ENCODE data around the gene H1-8. TPM values are rescaled to one million over a fixed set of nuclear protein-coding genes. Genes with fewer than 3 reads are reported as not detected.

The H1-8 gene
- total RNA-seq, 4 donors from 2014 or later: not detected

DNA sequence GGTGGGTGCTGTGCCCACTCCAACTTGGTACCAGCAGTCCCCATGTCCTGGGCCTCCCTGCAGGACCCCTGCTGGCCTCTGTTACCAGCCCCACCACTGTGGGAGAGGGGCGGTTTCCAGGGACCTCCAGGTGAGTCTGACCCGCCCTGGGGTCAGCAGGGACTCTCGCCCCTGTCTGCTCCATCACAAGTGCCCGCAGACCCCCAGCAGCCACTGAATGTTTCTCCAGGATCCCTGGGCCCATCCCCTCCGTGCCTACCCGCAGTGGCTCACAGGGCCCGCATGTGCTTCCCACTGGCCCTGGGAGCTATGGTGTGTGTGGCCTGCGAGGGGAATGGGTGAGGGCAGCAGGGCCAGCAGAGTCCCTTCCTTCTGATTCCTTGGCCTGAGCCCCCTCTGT, 24.4 kb upstream of the H1-8 start:
- H3K36me3 ChIP-seq: peaks cover 60% of the 10 kb centered on the region
- no peak for DNase-seq (ENCODE audit: low spot score in 2 of 2)
- no peak for TF ChIP-seq EP300 (IDR thresholded peaks at IDR 0.05)
- no peak for TF ChIP-seq POLR2AphosphoS5 (IDR thresholded peaks at IDR 0.05)
- TF ChIP-seq, protein P1, sequence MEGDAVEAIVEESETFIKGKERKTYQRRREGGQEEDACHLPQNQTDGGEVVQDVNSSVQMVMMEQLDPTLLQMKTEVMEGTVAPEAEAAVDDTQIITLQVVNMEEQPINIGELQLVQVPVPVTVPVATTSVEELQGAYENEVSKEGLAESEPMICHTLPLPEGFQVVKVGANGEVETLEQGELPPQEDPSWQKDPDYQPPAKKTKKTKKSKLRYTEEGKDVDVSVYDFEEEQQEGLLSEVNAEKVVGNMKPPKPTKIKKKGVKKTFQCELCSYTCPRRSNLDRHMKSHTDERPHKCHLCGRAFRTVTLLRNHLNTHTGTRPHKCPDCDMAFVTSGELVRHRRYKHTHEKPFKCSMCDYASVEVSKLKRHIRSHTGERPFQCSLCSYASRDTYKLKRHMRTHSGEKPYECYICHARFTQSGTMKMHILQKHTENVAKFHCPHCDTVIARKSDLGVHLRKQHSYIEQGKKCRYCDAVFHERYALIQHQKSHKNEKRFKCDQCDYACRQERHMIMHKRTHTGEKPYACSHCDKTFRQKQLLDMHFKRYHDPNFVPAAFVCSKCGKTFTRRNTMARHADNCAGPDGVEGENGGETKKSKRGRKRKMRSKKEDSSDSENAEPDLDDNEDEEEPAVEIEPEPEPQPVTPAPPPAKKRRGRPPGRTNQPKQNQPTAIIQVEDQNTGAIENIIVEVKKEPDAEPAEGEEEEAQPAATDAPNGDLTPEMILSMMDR (IDR thresholded peaks at IDR 0.05): no peak
- TF ChIP-seq POLR2A (IDR thresholded peaks at IDR 0.05): no peak

DNA sequence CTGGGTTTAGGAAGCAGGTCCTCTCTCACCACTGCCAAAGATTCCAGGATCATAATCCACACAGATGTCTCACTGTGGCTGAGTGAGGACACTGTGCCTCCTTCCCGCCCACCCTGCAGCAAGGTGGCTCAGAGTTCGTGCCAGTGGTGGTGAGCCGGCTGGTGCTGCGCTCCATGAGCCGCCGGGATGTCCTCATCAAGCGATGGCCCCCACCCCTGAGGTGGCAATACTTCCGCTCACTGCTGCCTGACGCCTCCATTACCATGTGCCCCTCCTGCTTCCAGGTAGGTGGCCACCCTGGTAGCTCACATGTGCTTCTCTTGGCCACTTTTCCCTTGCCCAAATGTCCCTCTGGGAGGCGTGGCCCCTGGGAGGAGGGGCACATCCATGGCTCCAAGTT, 23.5 kb upstream of the H1-8 start:
- 95% methylated on average over 10 of the region's 10 CpGs for WGBS
- Histone ChIP-seq H3K36me3 (peaks cover 51% of the 10 kb centered on the region), H3K4me1 (no peaks in the 10 kb centered on the region), H3K9me3 (no peaks in the 10 kb centered on the region), H3K27me3 (no peaks in the 10 kb centered on the region), H3K27ac (no peak overlapping the region), H3K4me3 (no peak overlapping the region)
- TF ChIP-seq, protein P1 (IDR thresholded peaks at IDR 0.05): no peak
- no peak for TF ChIP-seq POLR2A (IDR thresholded peaks at IDR 0.05)
- TF ChIP-seq POLR2AphosphoS5 (IDR thresholded peaks at IDR 0.05): no peak
- TF ChIP-seq EP300 (IDR thresholded peaks at IDR 0.05): no peak
- no peak for DNase-seq (ENCODE audit: low spot score in 2 of 2)

More for the DNA sequence above, 24.4 kb upstream of the H1-8 start:
- Histone ChIP-seq H3K4me3 (no peak overlapping the region), H3K4me1 (no peaks in the 10 kb centered on the region), H3K9me3 (no peaks in the 10 kb centered on the region), H3K27me3 (no peaks in the 10 kb centered on the region), H3K27ac (no peak overlapping the region)
- WGBS: 88% methylated on average over 6 of the region's 8 CpGs

DNA sequence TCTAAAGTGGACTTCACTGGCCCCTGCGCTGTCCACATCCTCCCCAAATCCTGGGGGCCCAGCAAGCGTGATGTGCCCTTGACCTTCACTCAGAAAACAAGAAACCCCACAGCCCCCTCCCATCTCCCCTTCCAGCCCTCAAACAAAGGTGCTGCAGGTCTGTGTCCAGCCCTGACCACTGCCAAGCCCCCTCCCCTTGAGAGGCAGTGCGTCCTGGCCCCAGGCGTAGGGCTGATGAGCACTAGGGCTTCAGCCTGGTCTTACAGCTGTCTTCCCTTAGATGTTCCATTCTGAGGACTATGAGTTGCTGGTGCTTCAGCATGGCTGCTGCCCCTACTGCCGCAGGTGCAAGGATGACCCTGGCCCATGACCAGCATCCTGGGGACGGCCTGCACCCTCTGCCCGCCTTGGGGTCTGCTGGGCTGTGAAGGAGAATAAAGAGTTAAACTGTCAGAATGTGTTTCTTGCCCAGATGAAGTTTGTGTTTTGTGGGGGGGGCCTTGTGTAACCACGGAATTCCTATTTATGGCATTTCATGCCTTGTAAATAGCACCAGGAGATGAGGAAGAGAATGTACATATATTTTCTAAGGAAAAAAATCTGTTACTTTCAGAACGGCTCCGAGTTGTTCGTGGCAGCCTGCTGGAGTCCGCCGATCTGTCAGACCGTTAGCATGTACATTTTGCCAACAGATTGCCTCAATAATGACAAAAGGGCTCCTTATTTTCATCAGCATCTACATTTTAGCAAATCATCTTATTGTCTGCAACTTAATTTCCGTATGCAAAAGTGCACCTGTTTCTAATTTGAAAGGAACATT, 22.9 kb upstream of the H1-8 start:
- DNase-seq (ENCODE audit: low spot score in 2 of 2): no peak
- H3K4me3 ChIP-seq: no peak overlapping the region
- WGBS: 90% methylated on average over 14 of the region's 15 CpGs
- no peaks in the 10 kb centered on the region for H3K4me1 ChIP-seq
- no peak for TF ChIP-seq EP300 (IDR thresholded peaks at IDR 0.05)
- TF ChIP-seq POLR2AphosphoS5 (IDR thresholded peaks at IDR 0.05): no peak
- TF ChIP-seq, protein P1 (IDR thresholded peaks at IDR 0.05): no peak
- no peak for TF ChIP-seq POLR2A (IDR thresholded peaks at IDR 0.05)
- H3K36me3 ChIP-seq: peaks cover 44% of the 10 kb centered on the region
- no peaks in the 10 kb centered on the region for H3K9me3 ChIP-seq
- H3K27ac ChIP-seq: no peak overlapping the region
- H3K27me3 ChIP-seq: no peaks in the 10 kb centered on the region

DNA sequence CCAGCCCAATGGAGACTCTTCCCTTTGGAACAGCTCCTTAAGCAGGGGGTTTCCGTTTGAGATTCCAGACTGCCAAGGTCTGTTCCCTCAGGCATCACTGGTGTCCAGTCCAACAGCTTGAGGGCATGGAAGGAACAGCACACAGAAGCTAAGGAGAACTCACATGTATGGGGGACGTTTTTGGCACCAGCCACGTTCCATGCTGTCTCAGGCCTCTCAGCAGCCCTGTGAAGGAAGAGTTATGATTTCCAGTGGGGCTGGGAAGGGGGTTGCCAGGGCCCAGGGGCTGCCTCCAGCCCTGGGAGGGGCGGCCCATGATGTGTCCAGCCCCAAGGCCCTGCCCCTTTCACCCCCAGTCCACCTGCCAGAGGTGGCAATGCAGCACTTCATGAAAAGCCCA, 22.0 kb upstream of the H1-8 start:
- Histone ChIP-seq H3K27ac (no peak overlapping the region), H3K36me3 (peaks cover 38% of the 10 kb centered on the region), H3K4me3 (no peak overlapping the region), H3K9me3 (no peaks in the 10 kb centered on the region), H3K27me3 (no peaks in the 10 kb centered on the region), H3K4me1 (no peaks in the 10 kb centered on the region)
- 44% methylated on average over 1 of the region's 4 CpGs for WGBS
- no peak for DNase-seq (ENCODE audit: low spot score in 2 of 2)
- TF ChIP-seq POLR2AphosphoS5 (IDR thresholded peaks at IDR 0.05) (no peak), EP300 (IDR thresholded peaks at IDR 0.05) (no peak), POLR2A (IDR thresholded peaks at IDR 0.05) (no peak)
- TF ChIP-seq, protein P1 (IDR thresholded peaks at IDR 0.05): no peak

DNA sequence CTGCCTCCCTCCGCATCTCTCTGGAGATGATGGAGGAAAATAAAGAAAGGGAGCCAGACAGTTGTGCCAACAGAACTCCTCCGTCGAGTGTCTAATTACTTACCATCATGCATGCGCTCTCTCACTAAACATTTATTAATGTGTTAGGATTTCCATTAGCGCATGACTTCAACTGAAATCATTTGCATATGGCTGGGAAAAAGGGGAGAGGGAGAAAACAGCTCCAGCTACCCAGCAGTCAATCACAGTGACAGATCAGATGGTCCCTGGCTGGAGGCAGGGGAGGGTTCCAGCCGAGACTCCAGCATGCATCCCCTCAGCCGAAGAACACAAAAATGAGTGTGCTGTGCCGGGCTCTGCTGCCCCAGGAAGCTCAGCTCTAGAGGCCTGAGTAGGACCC, 21.4 kb upstream of the H1-8 start:
- DNase-seq (ENCODE audit: low spot score in 2 of 2): no peak
- no peaks in the 10 kb centered on the region for H3K27me3 ChIP-seq
- no peaks in the 10 kb centered on the region for H3K4me1 ChIP-seq
- H3K9me3 ChIP-seq: no peaks in the 10 kb centered on the region
- no peak overlapping the region for H3K27ac ChIP-seq
- peaks cover 32% of the 10 kb centered on the region for H3K36me3 ChIP-seq
- H3K4me3 ChIP-seq: no peak overlapping the region
- 68% methylated on average over 8 of the region's 8 CpGs for WGBS
- TF ChIP-seq, protein P1 (IDR thresholded peaks at IDR 0.05): no peak
- TF ChIP-seq POLR2AphosphoS5 (IDR thresholded peaks at IDR 0.05) (no peak), EP300 (IDR thresholded peaks at IDR 0.05) (no peak), POLR2A (IDR thresholded peaks at IDR 0.05) (no peak)
